GM10266 (cell line): Measurements from ENCODE around the gene PPHLN1.

Experiments used
- DNase-seq: peaks from one replicate; pipeline ENCODE4 v3.0.0; 2012; ENCODE audit errors: extremely low spot score
- TF ChIP-seq, protein P1 (sequence below): IDR thresholded peaks from 2 replicates; pipeline ENCODE4 v1.5.1; 2012; ENCODE audit warnings: mild to moderate bottlenecking, low read depth; ENCODE audit not compliant: control insufficient read depth, insufficient read depth; ENCODE audit errors: missing control alignments

The PPHLN1 gene

DNA sequence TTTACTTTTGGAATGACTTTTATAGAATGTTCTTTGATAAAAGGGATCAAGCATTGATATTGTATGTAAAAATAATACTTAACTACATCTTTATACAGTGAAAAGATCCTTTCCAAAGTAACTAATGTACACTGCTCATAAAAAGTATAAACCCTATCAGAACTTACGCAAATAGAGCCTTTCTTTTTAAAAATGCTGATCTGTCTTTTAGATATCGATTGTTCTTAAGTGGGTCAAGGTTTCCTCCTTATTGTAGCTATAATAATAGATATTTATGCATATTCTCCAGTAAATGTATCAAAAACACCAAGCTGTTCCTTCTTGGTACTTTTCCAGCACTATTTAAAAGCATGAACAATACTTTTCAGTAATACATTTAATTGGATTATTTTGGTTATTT lies 68.5 kb downstream of the PPHLN1 start:
- DNase-seq: no peak
- TF ChIP-seq, protein P1, sequence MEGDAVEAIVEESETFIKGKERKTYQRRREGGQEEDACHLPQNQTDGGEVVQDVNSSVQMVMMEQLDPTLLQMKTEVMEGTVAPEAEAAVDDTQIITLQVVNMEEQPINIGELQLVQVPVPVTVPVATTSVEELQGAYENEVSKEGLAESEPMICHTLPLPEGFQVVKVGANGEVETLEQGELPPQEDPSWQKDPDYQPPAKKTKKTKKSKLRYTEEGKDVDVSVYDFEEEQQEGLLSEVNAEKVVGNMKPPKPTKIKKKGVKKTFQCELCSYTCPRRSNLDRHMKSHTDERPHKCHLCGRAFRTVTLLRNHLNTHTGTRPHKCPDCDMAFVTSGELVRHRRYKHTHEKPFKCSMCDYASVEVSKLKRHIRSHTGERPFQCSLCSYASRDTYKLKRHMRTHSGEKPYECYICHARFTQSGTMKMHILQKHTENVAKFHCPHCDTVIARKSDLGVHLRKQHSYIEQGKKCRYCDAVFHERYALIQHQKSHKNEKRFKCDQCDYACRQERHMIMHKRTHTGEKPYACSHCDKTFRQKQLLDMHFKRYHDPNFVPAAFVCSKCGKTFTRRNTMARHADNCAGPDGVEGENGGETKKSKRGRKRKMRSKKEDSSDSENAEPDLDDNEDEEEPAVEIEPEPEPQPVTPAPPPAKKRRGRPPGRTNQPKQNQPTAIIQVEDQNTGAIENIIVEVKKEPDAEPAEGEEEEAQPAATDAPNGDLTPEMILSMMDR: no peak

DNA sequence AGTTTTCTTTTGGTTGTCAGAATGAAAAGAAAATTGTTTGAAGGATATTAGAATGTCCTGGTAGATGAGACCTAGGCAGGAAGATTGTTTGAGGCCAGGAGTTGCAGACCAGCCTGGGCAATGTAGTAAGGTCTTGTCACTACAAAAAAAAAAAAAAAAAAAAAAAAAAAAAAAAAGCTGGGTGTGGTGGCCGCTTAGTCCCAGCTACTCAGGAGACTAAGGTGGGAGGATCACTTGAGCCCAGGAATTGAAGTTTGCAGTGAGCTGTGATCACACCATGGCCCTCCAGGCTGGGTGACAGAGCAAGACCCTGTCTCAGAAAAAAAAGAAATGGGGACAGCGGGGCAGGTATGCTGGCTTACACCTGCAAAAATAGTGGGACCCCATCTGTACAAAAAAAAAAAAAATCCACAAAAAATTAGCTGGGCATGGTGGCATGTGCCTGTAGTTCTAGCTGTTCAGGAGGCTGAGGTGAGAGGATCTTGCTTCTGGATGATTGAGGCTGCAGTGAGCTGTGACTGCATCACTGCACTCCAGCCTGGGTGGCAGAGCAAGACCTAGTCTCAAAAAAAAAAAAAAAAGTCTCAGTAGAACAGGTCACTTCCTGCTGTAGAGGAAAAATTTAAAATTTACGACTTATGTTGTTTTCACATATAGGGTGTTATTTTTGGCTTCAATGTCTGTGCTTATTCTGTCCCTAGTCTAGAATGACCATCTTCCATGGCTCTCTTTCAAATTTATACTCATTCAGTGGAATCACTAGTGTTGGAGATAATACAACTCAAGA lies 70.7 kb downstream of the PPHLN1 start:
- no peak for DNase-seq
- TF ChIP-seq, protein P1: no peak

DNA sequence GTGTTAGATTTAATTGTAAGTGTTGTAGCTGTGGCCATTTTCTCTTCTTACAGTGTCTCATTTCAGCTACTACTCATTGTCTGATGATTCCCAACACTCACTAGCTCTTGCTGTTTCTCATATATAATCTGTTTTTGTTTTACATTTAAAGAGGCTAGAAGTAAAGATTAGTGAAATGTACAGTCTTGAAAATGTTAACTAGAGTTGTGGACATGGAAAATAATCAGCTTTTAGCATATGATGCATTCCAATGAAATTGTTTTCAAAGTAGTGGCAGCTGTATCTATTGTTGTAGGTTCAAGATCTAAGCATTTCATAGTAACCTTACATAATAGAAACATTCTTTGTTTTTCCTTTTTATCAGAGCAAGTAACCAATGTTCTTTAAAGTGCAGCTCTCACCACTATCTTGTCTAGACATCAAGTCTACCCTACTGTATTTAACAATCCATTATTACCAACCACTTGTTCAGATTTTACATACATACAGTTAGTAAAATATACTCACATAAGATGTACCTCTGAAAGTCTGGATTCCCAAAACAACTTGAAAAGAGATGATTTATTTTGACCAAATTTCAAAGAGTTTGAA lies 76.9 kb downstream of the PPHLN1 start:
- TF ChIP-seq, protein P1: no peak

DNA sequence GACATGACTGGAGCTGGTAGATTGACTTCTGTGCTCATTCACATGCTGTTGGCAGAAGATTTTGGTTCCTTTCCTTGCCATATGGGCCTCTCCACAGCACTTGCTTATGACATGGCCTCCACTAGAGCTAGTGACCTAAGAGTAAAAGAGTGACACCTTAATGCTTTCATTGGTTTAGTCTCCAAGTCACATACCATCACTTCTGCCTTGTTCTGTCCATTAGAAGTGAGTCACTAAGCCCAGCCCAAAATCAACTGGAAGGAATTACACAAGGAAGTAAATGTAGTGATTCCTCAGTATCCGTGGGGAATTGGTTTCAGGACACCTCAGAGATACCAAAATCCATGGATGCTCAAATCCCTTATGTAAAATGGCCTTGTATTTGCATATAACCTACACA lies 81.3 kb downstream of the PPHLN1 start:
- TF ChIP-seq, protein P1: no peak
- DNase-seq: no peak

More for the DNA sequence above, 76.9 kb downstream of the PPHLN1 start:
- no peak for DNase-seq

DNA sequence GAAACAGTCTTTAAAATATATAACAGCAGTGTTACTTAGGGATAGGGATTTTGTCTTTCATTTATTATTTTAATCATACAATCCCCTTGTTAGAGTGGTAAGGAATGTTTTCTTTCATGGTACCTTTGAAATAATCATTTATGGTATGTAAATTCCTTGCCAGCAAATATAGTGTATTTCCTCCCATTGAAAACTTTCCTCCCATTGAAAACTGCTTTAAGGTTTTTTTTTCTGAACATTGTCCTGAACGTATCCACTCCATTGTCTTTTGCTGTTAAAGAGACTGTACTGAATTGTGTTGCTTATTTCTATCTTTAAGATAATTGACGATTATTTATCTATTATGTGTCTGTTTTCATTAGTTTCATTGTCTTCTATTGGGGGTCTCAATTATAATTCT lies 83.5 kb downstream of the PPHLN1 start:
- DNase-seq: no peak
- TF ChIP-seq, protein P1: no peak

DNA sequence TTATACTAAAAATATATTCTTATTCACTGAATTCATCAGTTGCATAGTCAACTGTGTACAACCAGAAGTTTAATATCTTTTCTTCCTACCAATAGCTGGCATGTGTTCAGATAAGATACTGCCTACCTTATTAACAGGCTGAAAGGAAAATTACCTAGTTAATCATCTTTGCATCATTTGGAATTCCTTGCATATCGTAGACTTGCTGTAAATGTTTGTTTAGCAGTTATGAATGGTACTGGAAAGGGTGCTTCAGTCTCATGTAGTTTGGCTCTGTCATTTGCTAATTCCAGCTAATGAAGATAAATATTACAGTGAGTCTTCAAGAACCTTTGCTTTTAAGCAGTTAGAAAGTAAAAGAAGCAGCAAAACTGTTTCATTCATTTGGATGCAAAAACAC lies 84.4 kb downstream of the PPHLN1 start:
- no peak for DNase-seq

DNA sequence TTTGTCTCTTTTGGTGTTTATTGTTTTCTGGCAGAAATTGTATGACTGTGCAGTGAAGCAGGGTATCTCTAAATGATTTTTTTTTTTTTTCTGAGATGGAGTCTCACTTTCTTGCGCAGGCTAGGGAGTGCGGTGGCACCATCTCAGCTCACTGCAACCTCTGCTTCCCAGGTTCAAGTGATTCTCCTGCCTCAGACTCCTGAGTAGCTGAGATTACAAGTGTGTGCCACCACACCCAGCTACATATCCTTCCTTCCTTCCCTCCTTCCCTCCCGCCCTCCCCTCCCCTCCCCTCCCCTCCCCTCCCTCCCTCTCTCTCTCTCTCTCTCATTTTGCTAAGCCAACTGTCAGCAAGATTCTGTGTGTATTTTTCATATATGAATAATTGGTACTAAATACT lies 94.4 kb downstream of the PPHLN1 start:
- TF ChIP-seq, protein P1: no peak
- DNase-seq: no peak

More for the DNA sequence above, 84.4 kb downstream of the PPHLN1 start:
- TF ChIP-seq, protein P1: no peak
